HEK293 (cell line): Measurements from ENCODE around the gene HSD17B4.

Source experiments
- CTCF ChIA-PET: fragments of 350-600 bp; formaldehyde crosslinking; extraction: SDS; loops from one replicate; lab custom pipeline; 2021; ENCODE audit warnings: antibody characterized with exemption; lab: Yijun Ruan, JAX
- POLR2A ChIA-PET: fragments of 300-600 bp; formaldehyde crosslinking; extraction: SDS; loops from one replicate; lab custom pipeline; 2020; ENCODE audit warnings: antibody characterized with exemption, inconsistent platforms; lab: Yijun Ruan, JAX
- H3K27ac ChIP-seq: fragments of 200-500 bp; sonication (Bioruptor generic); 2 replicates; pipeline ENCODE4 v1.5.1; 2014; ENCODE audit warnings: low read depth, low read length, control low read depth, inconsistent platforms; ENCODE audit errors: extremely low read depth
- H3K36me3 ChIP-seq, 2 experiments: fragments of 200-500 bp in 1 of 2; sonication (Bioruptor generic) in 1 of 2; 1 replicate in 1 of 2; 2 replicates in 1 of 2; pipeline ENCODE4 v1.5.1; 2014 to 2017; ENCODE audit warnings: inconsistent platforms in 2 of 2, low read length in 2 of 2; ENCODE audit not compliant: control insufficient read depth in 2 of 2, insufficient read depth in 1 of 2
- H3K4me1 ChIP-seq: fragments of 200-500 bp; sonication (Bioruptor generic); 2 replicates; pipeline ENCODE4 v1.5.1; 2014; ENCODE audit warnings: mild to moderate bottlenecking, low read length, inconsistent platforms; ENCODE audit not compliant: control insufficient read depth, insufficient read depth
- H3K4me3 ChIP-seq: 2 replicates; pipeline ENCODE4 v1.5.1; 2011; ENCODE audit warnings: low read depth, mild to moderate bottlenecking, control low read depth, low read length, moderate library complexity
- H3K9me3 ChIP-seq: fragments of 200-500 bp; sonication (Bioruptor generic); 2 replicates; pipeline ENCODE4 v1.5.1; 2014; ENCODE audit warnings: low read depth, low read length, inconsistent platforms; ENCODE audit not compliant: control insufficient read depth, insufficient read depth
- GFI1B ChIP-seq: fragments of 450-650 bp; formaldehyde crosslinking; IDR thresholded peaks from 2 replicates; pipeline ENCODE4 v1.5.1; 2016; ENCODE audit warnings: missing biosample characterization, missing genetic modification characterization
- MZF1 ChIP-seq: fragments of 450-650 bp; formaldehyde crosslinking; IDR thresholded peaks from 2 replicates; pipeline ENCODE4 v1.5.1; 2017; ENCODE audit warnings: missing biosample characterization, missing genetic modification characterization, borderline replicate concordance
- OVOL3 ChIP-seq: fragments of 450-650 bp; formaldehyde crosslinking; IDR thresholded peaks from 2 replicates; pipeline ENCODE4 v1.5.1; 2016; ENCODE audit warnings: missing biosample characterization, missing genetic modification characterization
- ZFP3 ChIP-seq: fragments of 450-650 bp; formaldehyde crosslinking; IDR thresholded peaks from 2 replicates; pipeline ENCODE4 v1.5.1; 2016; ENCODE audit warnings: low read depth, missing biosample characterization, missing genetic modification characterization
- ZFP69B ChIP-seq: fragments of 450-650 bp; formaldehyde crosslinking; IDR thresholded peaks from 2 replicates; pipeline ENCODE4 v1.5.1; 2016; ENCODE audit warnings: missing biosample characterization, missing genetic modification characterization
- ZNF121 ChIP-seq: fragments of 450-650 bp; formaldehyde crosslinking; IDR thresholded peaks from 2 replicates; pipeline ENCODE4 v1.5.1; 2016; ENCODE audit warnings: missing biosample characterization, missing genetic modification characterization
- ZNF138 ChIP-seq: fragments of 450-650 bp; formaldehyde crosslinking; IDR thresholded peaks from 2 replicates; pipeline ENCODE4 v1.5.1; 2016; ENCODE audit warnings: missing biosample characterization, missing genetic modification characterization, borderline replicate concordance
- ZNF248 ChIP-seq: fragments of 450-650 bp; formaldehyde crosslinking; IDR thresholded peaks from 2 replicates; pipeline ENCODE4 v1.5.1; 2017; ENCODE audit warnings: missing biosample characterization, missing genetic modification characterization
- ZNF266 ChIP-seq: fragments of 450-650 bp; formaldehyde crosslinking; IDR thresholded peaks from 2 replicates; pipeline ENCODE4 v1.5.1; 2016; ENCODE audit warnings: missing biosample characterization, missing genetic modification characterization, low read depth
- ZNF292 ChIP-seq: fragments of 450-650 bp; formaldehyde crosslinking; IDR thresholded peaks from 2 replicates; pipeline ENCODE4 v1.5.1; 2016; ENCODE audit warnings: low read depth, missing biosample characterization, missing genetic modification characterization, borderline replicate concordance
- ZNF302 ChIP-seq: fragments of 450-650 bp; formaldehyde crosslinking; IDR thresholded peaks from 2 replicates; pipeline ENCODE4 v1.5.1; 2016; ENCODE audit warnings: missing biosample characterization, missing genetic modification characterization, low read depth
- ZNF335 ChIP-seq: fragments of 450-650 bp; formaldehyde crosslinking; conservative IDR thresholded peaks from 2 replicates; pipeline ENCODE4 v1.5.1; 2016; ENCODE audit warnings: missing biosample characterization, missing genetic modification characterization
- ZNF423 ChIP-seq: fragments of 450-650 bp; formaldehyde crosslinking; IDR thresholded peaks from 2 replicates; pipeline ENCODE4 v1.5.1; 2016; ENCODE audit warnings: missing biosample characterization, missing genetic modification characterization
- ZNF426 ChIP-seq: fragments of 450-650 bp; formaldehyde crosslinking; IDR thresholded peaks from 2 replicates; pipeline ENCODE4 v1.5.1; 2017; ENCODE audit warnings: missing biosample characterization, missing genetic modification characterization, mild to moderate bottlenecking, inconsistent platforms, moderate library complexity
- ZNF776 ChIP-seq: fragments of 450-650 bp; formaldehyde crosslinking; IDR thresholded peaks from 2 replicates; pipeline ENCODE4 v1.5.0; 2017; ENCODE audit warnings: missing biosample characterization, missing genetic modification characterization, borderline replicate concordance
- ZNF792 ChIP-seq: fragments of 450-650 bp; formaldehyde crosslinking; IDR thresholded peaks from 2 replicates; pipeline ENCODE4 v1.5.1; 2016; ENCODE audit warnings: missing biosample characterization, missing genetic modification characterization
- TF ChIP-seq, protein P1 (sequence below): fragments of 450-650 bp; formaldehyde crosslinking; IDR thresholded peaks from 2 replicates; pipeline ENCODE4 v1.5.1; 2016; ENCODE audit warnings: missing biosample characterization, missing genetic modification characterization
- TF ChIP-seq, protein P2 (sequence below): fragments of 450-650 bp; formaldehyde crosslinking; IDR thresholded peaks from 2 replicates; pipeline ENCODE4 v1.5.1; 2016; ENCODE audit warnings: missing biosample characterization, missing genetic modification characterization
- TF ChIP-seq, protein P3 (sequence below): fragments of 450-650 bp; formaldehyde crosslinking; IDR thresholded peaks from 2 replicates; pipeline ENCODE4 v1.5.1; 2016; ENCODE audit warnings: missing biosample characterization, missing genetic modification characterization
- TF ChIP-seq, protein P4 (sequence below): fragments of 450-650 bp; formaldehyde crosslinking; IDR thresholded peaks from 2 replicates; pipeline ENCODE4 v1.5.1; 2017; ENCODE audit warnings: missing biosample characterization, missing genetic modification characterization

Gene HSD17B4

DNA sequence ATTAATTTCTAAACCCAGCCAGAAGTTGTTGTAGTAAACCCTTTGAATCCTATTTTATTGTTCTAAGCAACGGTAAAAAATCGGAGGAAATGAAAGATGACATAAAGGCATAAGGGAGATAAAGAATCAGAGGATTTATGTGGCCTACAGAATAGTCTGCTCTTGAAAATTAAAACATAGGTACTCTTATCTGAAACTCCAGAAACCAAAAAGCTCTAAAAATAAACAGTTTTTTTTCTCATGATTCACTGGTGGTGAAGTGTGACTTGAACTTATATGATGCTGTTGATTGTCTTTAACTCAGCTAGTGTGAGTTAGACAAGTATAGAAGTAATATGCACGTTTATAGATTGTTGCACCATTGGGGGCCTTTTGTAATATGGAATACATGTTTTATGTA lies 80.3 kb downstream of the HSD17B4 start:
- CTCF ChIA-PET: no interaction called here
- TF ChIP-seq ZNF423 (tag by site-specific recombination): no peak
- TF ChIP-seq, protein P1, sequence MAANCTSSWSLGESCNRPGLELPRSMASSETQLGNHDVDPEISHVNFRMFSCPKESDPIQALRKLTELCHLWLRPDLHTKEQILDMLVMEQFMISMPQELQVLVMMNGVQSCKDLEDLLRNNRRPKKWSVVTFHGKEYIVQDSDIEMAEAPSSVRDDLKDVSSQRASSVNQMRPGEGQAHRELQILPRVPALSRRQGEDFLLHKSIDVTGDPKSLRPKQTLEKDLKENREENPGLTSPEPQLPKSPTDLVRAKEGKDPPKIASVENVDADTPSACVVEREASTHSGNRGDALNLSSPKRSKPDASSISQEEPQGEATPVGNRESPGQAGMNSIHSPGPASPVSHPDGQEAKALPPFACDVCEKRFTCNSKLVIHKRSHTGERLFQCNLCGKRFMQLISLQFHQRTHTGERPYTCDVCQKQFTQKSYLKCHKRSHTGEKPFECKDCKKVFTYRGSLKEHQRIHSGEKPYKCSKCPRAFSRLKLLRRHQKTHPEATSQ (tag by site-specific recombination): no peak
- no peak for TF ChIP-seq ZNF302 (tag by site-specific recombination)
- no peak for TF ChIP-seq ZNF121 (tag by site-specific recombination)
- no peak for TF ChIP-seq ZNF426 (tag by site-specific recombination)
- TF ChIP-seq, protein P2, sequence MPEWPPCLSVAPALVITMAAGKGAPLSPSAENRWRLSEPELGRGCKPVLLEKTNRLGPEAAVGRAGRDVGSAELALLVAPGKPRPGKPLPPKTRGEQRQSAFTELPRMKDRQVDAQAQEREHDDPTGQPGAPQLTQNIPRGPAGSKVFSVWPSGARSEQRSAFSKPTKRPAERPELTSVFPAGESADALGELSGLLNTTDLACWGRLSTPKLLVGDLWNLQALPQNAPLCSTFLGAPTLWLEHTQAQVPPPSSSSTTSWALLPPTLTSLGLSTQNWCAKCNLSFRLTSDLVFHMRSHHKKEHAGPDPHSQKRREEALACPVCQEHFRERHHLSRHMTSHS (tag by site-specific recombination): no peak
- no peak for TF ChIP-seq MZF1 (tag by site-specific recombination)
- TF ChIP-seq ZFP69B (tag by site-specific recombination): no peak
- TF ChIP-seq ZNF248 (tag by site-specific recombination): no peak
- no peak for TF ChIP-seq ZNF776
- H3K36me3 ChIP-seq: peaks cover 28 to 31% of the 10 kb centered on the region in 2 experiments

DNA sequence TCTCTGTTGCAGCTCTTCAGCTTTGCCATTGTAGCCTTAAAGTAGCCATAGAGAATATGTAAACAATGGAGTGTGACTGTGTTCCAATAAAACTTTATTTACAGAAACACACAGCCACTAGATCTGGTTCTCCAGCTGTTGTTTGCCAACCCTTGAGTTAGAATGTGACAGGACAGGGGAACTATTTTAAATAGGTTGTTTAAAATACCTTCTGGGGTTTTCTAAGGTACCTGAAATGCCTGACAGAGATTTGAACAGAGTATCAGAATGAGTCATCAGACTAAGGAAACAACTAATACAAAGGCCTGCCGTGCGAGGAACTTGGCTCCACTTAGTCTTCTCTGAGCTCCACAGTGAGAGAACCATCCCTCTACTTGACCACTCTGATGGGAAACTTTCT lies 85.4 kb downstream of the HSD17B4 start:
- Histone ChIP-seq H3K36me3 (peaks cover 8 to 41% of the 10 kb centered on the region in 2 experiments; a peak in 2 of 3 replicates), H3K4me1 (no peaks in the 10 kb centered on the region), H3K4me3 (no peak overlapping the region), H3K9me3 (no peaks in the 10 kb centered on the region), H3K27ac (no peak overlapping the region)
- TF ChIP-seq ZNF138 (tag by site-specific recombination) (no peak), ZNF792 (tag by site-specific recombination) (no peak), OVOL3 (tag by site-specific recombination) (no peak), ZFP3 (tag by site-specific recombination) (no peak), ZNF292 (no peak), GFI1B (tag by site-specific recombination) (no peak), ZNF266 (tag by site-specific recombination) (no peak), ZNF335 (tag by site-specific recombination) (no peak), ZNF302 (tag by site-specific recombination) (no peak)
- TF ChIP-seq, protein P3, sequence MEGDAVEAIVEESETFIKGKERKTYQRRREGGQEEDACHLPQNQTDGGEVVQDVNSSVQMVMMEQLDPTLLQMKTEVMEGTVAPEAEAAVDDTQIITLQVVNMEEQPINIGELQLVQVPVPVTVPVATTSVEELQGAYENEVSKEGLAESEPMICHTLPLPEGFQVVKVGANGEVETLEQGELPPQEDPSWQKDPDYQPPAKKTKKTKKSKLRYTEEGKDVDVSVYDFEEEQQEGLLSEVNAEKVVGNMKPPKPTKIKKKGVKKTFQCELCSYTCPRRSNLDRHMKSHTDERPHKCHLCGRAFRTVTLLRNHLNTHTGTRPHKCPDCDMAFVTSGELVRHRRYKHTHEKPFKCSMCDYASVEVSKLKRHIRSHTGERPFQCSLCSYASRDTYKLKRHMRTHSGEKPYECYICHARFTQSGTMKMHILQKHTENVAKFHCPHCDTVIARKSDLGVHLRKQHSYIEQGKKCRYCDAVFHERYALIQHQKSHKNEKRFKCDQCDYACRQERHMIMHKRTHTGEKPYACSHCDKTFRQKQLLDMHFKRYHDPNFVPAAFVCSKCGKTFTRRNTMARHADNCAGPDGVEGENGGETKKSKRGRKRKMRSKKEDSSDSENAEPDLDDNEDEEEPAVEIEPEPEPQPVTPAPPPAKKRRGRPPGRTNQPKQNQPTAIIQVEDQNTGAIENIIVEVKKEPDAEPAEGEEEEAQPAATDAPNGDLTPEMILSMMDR (tag by site-specific recombination): no peak
- TF ChIP-seq, protein P4, sequence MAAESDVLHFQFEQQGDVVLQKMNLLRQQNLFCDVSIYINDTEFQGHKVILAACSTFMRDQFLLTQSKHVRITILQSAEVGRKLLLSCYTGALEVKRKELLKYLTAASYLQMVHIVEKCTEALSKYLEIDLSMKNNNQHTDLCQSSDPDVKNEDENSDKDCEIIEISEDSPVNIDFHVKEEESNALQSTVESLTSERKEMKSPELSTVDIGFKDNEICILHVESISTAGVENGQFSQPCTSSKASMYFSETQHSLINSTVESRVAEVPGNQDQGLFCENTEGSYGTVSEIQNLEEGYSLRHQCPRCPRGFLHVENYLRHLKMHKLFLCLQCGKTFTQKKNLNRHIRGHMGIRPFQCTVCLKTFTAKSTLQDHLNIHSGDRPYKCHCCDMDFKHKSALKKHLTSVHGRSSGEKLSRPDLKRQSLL: no peak
- CTCF ChIA-PET: interaction anchor here (0.6 kb wide), 1 partner anchor 171 kb away, joined by 3 read pairs; no protein-coding TSS in a partner anchor
- POLR2A ChIA-PET: no interaction called here

More for the DNA sequence above, 80.3 kb downstream of the HSD17B4 start:
- no peak overlapping the region for H3K4me3 ChIP-seq
- no peak overlapping the region for H3K27ac ChIP-seq
- no peaks in the 10 kb centered on the region for H3K4me1 ChIP-seq
- H3K9me3 ChIP-seq: no peaks in the 10 kb centered on the region
- POLR2A ChIA-PET: no interaction called here
